Retinal pigment epithelial cell (primary cell): ENCODE measurements around the gene ARMC3.

Source experiments
- DNase-seq: peaks from one replicate; pipeline ENCODE4 v3.0.0-alpha.2; 2010; ENCODE audit warnings: low read depth
- H3K4me3 ChIP-seq: 2 replicates; pipeline ENCODE4 v1.5.1; 2011; ENCODE audit warnings: mild to moderate bottlenecking, low read length, control low read depth, moderate library complexity
- TF ChIP-seq, protein P1 (sequence below): conservative IDR thresholded peaks from 2 replicates; pipeline ENCODE4 v1.5.1; 2011; ENCODE audit warnings: low read depth, low read length, control low read depth, inconsistent platforms

ARMC3 gene

DNA sequence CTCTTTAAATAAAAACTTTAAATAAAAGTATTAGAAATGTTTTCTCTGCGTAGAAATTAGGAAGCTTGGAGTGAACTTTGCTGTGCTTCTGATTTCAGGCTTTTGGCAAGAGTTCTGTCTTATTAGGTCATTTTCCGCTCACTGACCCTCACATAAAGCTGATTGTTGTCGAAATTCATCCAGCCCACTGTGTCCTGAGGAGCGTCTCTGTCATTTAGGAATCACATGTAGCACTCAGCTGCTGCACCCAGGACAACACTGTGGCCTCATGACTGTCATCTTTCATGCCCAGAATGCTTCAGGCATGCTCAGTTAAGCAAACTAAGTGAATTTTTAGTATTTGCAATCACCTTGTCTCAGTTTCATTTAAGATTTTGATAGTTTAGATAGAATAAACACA lies 109.7 kb downstream of the ARMC3 start:
- DNase-seq, result no peak
- H3K4me3 ChIP-seq, result no peak overlapping the region
- TF ChIP-seq, protein P1, sequence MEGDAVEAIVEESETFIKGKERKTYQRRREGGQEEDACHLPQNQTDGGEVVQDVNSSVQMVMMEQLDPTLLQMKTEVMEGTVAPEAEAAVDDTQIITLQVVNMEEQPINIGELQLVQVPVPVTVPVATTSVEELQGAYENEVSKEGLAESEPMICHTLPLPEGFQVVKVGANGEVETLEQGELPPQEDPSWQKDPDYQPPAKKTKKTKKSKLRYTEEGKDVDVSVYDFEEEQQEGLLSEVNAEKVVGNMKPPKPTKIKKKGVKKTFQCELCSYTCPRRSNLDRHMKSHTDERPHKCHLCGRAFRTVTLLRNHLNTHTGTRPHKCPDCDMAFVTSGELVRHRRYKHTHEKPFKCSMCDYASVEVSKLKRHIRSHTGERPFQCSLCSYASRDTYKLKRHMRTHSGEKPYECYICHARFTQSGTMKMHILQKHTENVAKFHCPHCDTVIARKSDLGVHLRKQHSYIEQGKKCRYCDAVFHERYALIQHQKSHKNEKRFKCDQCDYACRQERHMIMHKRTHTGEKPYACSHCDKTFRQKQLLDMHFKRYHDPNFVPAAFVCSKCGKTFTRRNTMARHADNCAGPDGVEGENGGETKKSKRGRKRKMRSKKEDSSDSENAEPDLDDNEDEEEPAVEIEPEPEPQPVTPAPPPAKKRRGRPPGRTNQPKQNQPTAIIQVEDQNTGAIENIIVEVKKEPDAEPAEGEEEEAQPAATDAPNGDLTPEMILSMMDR, result no peak

DNA sequence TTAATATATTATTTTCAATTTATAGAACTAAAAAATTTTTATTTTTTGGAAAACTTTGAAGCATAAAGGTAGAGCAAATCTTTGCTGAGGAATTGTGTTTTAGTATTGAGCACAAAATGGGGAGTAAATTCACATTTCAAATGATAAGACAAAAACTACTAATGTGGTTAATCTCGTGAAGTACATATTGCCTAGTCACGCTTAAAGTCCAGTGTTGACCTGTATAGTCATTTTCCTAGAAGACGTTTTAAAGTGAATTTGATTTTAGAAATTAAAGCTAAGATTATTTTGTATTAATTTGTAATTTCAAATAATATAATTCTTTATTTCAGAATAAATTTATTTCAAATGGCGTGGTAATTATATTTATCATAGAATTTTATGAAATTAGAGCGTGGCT lies 110.3 kb downstream of the ARMC3 start:
- TF ChIP-seq, protein P1, result no peak
- DNase-seq, result no peak
- H3K4me3 ChIP-seq, result no peak overlapping the region

DNA sequence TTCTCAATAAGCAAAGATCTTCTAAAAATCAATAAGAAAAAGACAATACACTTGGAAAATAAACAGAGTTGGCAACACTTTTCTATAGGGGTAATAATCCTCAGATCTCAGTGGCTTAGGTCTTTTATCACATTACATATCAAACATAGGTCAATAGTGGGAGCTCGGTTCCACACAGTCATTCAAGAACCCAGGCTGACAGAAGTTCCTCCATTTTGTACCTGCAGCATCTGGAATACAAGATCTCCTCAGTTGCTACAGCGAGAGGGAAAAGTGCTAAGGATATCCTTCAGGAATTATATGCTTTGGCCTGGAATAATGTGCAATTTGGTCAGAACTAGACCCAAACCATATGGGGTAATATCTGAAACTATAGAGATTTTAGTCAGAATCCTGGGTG lies 112.1 kb downstream of the ARMC3 start:
- DNase-seq, result no peak
- no peak overlapping the region for H3K4me3 ChIP-seq
- TF ChIP-seq, protein P1, result no peak

DNA sequence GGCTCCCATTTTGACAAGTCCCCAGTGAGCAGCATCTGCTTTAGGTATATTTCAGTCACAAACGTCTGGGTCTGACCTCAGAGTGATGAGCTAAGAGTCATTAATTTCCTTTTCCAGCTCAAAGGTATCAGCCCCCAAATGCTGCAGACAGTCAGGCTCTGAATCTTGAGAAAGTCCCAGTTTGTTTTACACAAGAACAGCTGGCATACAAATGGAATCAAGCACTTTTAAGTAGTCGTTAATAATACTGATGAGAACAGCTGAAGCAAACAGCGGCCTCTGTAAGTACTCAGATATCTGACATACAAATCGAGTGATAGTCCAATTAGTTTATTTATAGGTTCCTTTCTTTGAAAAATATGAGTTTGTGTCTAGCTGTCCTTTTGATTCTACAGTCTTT lies 118.2 kb downstream of the ARMC3 start:
- H3K4me3 ChIP-seq, result no peak overlapping the region
- no peak for DNase-seq
- TF ChIP-seq, protein P1, result no peak

DNA sequence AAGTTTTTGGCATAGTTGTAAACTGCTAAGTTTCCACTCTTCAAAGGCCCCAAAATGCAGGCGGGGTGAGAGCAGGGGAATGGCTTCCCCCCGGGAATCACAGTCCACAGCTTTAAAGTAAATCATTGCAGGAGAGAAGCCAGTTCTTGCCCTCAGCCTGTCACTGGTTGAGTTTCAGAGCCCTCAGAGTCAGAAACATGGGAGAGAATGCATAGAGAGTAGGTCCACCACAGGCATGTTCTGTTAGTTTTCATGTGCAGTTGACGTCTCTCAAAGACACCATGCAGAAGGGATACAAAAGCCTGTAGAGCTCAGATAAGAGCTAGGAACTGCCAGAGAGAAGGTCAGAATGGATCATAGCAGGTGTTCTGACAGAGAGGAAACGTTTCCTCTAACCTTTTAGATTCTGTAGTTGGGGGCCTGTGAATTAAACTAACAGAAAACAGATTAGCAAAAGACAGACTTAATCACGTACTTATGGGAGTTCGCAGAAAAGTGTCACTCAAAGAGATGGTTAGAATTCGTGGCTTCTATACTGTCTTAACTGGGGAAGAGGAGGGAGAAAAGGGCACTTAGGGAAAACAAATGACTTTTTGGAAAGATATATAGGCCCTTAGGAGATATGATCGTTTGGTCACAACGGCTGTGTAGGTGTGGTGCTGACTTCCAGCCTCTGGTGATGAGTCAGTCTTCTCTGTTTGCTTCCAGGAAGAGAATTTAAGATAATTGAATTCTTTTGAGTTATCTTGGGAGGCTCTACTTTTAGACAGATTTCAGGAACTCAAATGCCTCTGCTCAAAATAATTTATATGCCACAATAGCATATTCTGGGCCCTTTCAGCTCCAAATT lies 119.6 kb downstream of the ARMC3 start:
- DNase-seq, result no peak
- TF ChIP-seq, protein P1, result no peak
- H3K4me3 ChIP-seq, result no peak overlapping the region

DNA sequence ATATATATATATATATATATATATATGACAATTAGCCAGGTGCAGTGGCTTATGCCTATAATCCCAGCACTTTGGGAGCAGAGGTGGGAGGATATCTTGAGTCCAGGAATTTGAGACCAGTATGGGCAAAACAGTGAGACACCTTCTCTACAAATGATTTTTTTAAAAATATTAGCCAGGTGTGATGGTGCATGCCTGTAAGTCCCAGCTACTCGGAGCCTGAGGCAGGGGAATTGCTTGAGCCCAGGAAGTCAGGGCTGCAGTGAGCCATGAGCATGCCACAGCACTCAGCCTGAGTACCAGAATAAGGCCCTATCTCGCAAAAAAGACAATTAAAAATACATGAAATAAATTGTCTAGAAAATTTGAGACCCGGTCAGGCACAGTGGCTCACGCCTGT lies 120.3 kb downstream of the ARMC3 start:
- no peak overlapping the region for H3K4me3 ChIP-seq
- TF ChIP-seq, protein P1, result no peak
- no peak for DNase-seq

DNA sequence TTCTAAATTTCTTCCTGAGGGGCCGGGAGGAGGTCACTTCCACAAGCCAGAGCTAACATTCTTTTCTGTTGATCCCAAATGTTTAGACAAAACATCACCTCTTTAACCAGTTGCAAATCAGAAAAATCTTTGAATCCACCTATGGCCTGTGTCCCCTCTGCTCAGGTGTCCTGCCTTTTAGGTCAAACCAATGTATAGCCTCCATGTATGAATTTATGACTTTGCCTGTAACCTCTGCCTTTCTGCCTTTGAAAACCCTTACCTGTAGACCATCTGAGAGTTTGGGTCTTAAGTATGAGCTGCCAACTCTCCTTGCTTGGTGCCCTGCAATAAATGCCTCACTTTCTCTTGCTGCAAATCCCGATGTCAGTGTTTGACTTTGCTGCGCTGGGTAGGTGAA lies 123.4 kb downstream of the ARMC3 start:
- no peak for DNase-seq
- H3K4me3 ChIP-seq, result no peak overlapping the region
- TF ChIP-seq, protein P1, result no peak
